HK-2 (cell line): ENCODE measurements around the gene TFAP2A.

Experiments
- DNase-seq: peaks from one replicate; pipeline ENCODE4 v3.0.0-alpha.2; 2018; ENCODE audit not compliant: unreplicated experiment

TFAP2A gene

GRCh38 chr6:10399451-10399850 is 15.4 kb downstream of the TFAP2A start:
- no peak for DNase-seq

- DNase-seq = no peak
Observed at GRCh38 chr6:10398446-10399218, 16.2 kb downstream of the TFAP2A start.

- no peak for DNase-seq
Observed at GRCh38 chr6:10397756-10398445, 17.0 kb downstream of the TFAP2A start.

- no peak for DNase-seq
Observed at GRCh38 chr6:10396785-10397184, 18.1 kb downstream of the TFAP2A start.

- no peak for DNase-seq
Observed at GRCh38 chr6:10395704-10396546, 18.9 kb downstream of the TFAP2A start.

GRCh38 chr6:10395171-10395703 is 19.6 kb downstream of the TFAP2A start:
- DNase-seq = no peak

GRCh38 chr6:10393544-10394225 is 21.2 kb downstream of the TFAP2A start:
- no peak for DNase-seq

- no peak for DNase-seq
Observed at GRCh38 chr6:10391799-10392198, 23.1 kb downstream of the TFAP2A start.

GRCh38 chr6:10391299-10391630 is 23.6 kb downstream of the TFAP2A start:
- no peak for DNase-seq

GRCh38 chr6:10390495-10391298 is 24.2 kb downstream of the TFAP2A start:
- DNase-seq = no peak

GRCh38 chr6:10389739-10390494 is 25.0 kb downstream of the TFAP2A start:
- no peak for DNase-seq

- no peak for DNase-seq
Observed at GRCh38 chr6:10386756-10387654, 27.9 kb downstream of the TFAP2A start.

GRCh38 chr6:10386220-10386619 is 28.7 kb downstream of the TFAP2A start:
- no peak for DNase-seq

GRCh38 chr6:10385524-10386132 is 29.2 kb downstream of the TFAP2A start:
- DNase-seq = no peak

- DNase-seq = no peak
Observed at GRCh38 chr6:10384610-10385523, 30.0 kb downstream of the TFAP2A start.

- DNase-seq = no peak
Observed at GRCh38 chr6:10384091-10384609, 30.7 kb downstream of the TFAP2A start.
